NCI-H1048 (cell line): ENCODE data around the gene MPZL3.

ENCODE experiments used
- DNase-seq: peaks from one replicate; lab custom pipeline; 2025; lab: John Stamatoyannopoulos, UW

MPZL3 gene, protein sequence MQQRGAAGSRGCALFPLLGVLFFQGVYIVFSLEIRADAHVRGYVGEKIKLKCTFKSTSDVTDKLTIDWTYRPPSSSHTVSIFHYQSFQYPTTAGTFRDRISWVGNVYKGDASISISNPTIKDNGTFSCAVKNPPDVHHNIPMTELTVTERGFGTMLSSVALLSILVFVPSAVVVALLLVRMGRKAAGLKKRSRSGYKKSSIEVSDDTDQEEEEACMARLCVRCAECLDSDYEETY

DNA sequence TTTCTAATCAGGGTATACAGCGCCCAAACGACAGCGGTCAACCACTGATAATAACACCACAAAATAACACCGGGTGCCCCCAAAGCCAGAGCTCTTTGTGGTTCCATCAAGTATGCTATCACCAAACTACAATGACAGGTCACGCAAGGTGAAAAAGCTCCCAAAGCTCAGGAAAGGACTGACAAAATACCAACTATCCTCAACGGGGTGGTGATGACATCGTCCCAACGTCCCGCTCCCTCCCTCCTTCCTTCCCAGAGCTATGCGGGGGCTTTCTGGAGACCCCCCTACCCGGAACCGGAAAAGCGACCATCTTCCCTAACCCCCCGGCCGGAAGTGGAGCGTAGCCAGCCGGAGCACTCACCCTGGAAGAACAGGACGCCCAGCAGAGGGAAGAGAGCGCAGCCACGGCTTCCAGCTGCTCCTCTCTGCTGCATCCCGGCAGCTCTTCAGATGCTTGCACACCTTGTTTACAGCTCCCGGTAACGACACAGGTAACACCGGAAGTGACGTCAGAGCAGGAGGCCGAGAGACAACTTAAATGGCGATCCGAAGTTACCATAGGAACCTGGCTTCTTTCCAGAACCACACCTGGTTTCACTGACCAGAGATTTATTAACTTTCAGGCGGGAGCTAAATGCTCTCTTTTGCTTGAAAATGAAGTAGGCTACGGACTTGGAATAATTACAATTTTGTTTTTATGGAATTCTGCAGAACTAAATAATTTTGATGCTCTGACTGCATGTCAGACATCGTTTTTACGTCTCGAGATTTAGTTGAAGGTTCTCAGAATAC is at the start of gene MPZL3:
MPZL3 (minus strand) TSS at position 508 of the 795 bp plus-strand sequence; CDS start at position 437, 71 bp downstream.
- DNase-seq, result peak; percentile 65

DNA sequence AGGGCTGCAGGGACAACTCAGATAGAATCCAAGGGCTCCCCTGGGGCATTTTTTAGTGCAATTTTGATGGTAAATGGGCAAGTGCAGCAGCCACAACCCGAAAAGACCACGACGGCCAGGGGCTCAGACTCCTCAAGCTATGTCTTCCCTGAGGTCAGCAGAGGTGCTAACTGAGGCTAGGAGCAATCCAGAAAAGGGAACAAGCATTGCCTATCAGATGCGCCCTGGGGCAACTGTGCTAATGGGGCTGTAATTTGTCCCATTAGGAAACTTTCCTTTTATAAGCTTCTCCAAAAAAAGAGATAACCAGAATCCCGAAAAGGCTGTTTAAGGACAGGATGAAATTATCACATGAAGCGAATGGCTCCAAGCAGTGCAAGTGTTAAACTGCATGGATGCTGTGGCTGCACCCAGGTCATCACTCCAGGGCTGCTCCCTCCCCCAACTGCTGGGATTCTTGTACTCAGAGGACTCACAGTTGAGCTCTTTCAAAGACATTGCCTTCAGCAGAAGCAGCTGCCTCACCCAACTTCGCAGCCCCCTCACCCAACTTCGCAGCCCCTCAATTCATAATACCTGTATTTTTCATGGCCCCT is 49.5 kb upstream of the MPZL3 start:
- no peak for DNase-seq

DNA sequence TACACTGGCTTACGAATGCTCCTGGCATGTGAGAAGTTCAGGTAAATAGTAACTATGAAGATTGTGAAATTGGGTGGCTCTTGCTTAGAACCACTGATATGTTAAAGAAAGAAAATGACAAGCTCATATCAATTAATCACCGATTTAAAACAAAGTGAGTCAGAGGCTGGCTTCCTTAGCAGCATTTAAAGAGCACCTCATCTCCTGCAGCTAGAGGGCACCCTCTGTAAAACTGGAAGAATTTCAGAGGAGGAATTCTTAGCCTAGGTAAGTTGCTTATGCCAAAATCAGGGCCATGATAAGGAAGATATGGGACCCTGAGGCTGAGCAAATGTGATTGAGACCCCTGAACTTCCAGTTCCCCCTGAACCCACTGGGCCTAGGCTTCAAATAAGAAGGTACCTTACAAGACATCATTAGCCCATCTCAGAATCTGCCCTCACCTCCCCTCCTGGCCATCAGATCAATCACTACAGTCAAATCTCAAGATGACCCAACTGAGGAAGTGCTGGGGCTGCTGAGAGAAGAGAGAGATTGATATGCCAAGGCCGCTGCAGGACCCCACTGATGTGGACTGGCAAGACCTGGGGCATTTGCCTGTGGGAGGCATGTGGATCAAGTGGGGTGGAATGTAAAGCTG is 43.8 kb upstream of the MPZL3 start:
- DNase-seq, result no peak

DNA sequence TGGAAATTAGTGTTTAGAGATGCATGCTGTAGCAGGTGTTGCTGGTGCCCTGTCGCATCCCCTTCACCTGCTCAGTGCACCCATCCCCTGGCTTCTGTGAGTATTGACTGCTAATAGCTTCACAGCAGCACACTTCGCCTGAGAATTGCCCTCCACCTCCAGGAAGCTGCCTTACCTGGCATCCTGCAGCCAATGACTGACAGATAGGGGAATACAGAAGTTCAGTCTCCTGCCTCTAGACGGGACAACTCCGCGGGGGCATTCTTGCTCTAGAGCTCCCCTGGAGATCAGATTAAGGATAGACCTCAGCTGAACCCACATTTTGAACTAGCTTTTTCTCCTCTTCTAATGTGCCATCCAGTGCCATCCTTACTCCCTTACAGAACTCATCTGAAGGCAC is 43.0 kb upstream of the MPZL3 start:
- no peak for DNase-seq

DNA sequence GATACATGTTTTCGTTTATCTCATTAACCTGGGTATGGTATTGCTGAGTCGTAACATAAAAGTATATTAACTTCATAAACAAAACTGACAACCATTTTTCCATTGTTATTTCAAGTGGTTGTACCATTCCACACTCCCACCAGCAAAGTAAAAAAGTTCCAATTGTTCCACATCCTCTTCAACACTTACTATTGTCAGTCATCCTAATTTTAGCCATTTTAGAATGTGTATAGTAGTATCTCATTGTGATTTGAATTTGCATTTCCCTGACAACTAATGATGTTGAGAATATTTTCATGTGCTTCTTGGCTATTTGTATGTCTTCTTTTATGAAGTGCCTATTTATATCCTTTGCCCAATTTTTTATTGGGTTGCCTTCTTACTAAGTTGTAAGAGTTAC is 41.9 kb upstream of the MPZL3 start:
- no peak for DNase-seq

DNA sequence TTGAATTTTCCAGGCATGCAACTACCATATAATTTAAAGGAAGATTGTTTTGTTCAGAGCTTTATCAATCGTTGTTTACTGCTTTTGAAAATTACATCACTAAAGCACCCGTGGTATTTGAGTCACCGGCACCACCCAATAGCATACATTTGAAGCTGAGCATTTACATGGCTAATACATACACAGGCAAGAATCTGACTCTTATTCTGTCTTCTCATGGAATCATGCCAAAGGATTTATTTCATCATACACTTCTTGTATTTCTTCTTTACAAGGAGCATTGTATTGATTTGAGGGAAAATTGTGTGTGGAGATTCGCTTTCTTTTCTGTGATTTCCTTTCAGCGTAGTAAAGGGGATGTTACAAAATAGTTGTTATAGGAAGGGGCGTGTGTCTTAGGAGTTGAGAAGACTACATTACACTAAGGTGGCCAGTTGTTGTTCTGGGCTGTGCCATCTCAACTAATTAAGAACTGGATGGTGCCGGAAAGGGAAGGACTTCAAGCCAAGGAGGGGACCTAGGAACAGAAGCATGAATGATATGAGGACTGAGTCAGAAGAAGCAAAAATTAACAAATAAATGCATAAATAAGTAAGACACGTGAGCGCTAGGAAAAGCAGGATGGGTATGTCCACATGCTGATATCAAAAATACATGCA is 39.4 kb upstream of the MPZL3 start:
- no peak for DNase-seq

DNA sequence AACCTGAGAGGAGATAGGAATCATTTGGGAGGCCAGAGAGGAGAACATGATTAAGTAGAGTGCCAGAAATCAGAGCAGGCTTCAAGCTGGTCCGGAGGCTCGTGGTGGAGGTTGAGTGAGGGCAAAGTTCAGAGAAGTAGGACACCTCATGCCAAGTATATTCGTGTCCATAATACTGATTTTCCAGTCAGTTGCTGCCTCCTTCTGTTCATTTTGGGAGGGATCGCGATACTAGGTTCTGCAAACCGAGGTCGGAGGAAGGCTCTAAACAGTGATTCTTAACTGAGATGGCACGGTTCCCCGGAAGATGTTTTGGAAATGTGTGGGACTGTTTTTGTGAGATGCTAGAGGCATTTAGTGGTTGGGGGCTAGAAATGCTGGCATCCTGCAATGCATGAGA is 38.8 kb upstream of the MPZL3 start:
- no peak for DNase-seq

DNA sequence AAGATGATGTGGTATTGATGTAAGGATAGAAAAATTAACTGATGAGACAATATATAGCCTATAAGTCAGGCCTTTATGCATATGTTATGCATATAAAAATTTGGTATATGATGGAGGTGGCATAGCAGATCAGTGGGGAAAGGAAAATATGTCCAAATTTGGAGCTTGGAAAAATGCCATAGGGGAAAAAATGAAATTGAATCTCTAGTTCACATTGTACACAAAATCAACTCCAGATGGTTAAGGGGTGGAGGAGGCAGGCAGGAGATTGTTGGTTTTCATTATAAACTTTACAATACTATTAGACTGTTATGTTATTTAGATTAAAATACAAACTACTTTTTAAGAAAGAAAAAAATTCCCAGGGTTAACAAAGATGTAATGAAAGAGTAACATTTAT is 37.2 kb upstream of the MPZL3 start:
- DNase-seq, result no peak

DNA sequence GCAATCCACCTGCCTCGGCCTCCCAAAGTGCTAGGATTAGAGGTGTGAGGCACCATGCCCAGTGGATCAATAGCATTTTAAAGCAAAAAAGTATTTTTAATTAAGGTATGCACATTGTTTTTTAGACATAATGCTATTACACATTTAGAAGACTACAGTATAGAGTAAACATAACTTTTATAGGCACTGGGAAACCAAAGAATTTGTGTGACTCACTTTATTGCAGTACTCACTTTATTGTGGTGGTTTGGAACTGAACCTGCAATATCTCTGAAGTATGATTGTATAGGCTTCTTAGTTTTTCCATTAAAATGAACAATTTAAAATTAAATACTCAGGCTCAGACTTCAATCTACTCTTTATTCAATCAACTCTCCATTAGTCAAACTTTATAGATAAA is 34.8 kb upstream of the MPZL3 start:
- DNase-seq, result no peak

DNA sequence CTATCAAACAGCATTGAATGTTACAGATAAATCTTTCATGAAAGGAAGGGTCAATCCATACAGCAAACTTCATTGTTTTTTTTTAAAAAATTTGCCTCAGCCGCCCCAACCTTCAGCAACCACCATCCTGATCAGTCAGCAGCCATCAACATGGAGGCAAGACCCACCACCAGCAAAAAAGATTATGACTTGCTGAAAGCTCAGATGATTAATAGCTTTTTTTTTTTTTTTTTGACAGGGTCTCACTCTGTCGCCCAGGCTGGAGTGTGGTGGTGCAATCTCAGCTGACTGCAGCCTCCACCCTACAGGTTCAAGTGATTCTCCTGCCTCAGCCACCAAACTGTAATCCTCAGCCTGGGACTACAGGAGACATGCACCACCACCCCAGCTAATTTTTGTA is 34.4 kb upstream of the MPZL3 start:
- DNase-seq, result no peak

DNA sequence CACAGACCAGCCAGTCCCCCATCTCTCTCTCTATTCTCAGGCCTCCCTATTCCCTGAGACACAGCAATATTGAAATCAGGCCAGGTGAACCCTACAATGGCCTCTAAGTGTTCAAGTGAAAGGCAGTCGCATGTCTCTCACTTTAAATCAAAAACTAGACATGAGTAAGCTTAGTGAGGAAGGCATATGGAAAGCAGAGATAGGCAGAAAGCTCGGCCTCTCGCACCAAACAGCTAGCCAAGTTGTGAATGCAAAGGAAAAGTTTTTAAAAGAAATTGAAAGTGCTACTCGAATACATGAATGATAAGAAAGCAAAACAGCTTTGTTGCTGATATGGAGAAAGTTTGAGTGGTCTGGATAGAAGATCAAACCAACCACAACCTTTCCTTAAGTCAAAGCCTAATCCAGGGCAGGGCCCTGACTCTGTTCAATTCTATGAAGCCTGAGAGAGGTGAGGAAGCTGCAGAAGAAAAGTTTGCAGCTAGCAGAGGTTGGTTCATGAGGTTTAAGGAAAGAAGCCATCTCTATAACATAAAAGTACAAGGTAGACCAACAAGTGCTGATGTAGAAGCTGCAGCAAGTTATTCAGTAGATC is 31.7 kb upstream of the MPZL3 start:
- no peak for DNase-seq

DNA sequence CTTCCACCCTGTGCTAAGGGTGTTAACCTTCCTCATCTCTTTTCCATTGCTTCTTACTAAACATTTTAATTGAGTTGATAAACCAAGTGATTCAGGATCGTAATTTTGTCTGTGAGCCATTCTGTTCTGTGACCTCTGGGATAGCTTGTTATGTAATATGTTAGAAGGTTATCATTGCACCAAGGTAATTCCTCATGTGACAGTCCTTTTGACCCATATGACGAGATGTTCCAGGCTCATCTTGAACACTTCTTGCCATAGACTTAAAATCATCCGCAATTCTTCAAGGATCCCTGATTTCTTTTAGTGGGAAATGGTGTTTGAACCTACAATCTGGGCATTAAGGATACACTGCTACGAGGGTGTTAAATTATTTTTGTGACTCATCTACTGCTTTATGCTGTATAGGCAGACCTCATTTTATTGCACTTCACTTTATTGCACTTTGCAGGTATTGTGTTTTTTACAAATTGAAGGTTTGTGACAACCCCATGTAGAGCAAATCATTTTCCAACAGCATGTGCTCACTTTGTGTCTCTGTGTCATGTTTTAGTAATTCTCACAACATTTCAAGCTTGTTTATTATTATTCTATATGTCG is 31.0 kb upstream of the MPZL3 start:
- DNase-seq, result no peak

DNA sequence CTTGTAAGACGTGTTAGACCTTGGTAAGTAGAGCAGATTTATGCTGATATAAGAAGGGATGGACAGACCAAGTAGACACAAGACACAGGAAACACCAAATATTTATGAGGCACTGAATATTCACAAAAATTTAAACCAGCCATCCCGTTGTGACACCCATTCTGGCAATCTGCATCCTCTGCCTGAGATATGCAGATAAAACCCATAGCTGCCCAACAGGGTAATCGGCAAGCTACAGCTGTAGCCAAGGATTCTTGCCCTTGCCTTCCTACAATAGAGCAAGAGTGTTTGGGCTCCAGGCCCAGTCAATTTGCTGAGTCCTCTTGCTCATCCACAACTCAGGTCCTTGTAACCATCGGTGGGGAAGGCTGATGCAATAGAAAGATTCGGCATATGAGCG is 30.4 kb upstream of the MPZL3 start:
- no peak for DNase-seq

DNA sequence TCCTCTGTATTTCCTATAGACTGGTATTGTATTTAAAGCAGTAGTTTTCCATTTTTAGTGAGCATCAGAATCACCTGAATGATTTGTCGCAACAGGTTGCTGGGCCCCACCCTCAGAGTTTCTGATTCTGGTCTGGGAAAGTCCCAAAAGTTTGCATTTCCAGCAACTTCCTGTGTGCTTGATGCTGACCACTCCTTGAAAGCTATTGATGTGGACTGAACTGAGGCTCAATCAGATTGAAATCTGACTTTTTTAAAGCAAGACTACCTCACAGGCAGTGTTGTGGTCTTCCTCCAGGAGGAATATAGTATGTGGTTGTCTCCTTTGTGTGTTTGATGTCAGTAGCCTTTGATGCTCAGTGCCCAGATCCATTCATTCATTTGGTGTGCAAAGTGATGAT is 29.1 kb upstream of the MPZL3 start:
- DNase-seq, result no peak

DNA sequence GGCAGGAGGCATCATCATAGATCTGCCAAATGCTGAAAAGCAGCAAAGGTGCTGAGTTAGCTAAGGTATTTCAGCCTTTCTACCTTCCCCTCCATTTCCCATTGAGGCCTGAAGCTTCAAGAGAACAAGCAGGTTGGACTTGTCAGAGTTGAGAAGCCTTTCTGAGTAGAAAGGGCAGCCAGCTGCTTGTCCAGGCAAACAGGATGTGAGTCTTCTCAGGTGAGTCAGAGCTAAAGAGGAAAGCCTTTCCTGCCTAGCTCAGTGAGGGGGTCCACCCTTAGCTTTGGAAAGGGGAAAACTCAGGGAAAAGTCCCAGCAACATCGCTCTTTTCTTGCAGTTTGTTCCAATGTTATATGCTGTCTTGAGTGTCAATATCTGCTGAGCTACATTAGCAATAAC is 25.1 kb upstream of the MPZL3 start:
- DNase-seq, result no peak

DNA sequence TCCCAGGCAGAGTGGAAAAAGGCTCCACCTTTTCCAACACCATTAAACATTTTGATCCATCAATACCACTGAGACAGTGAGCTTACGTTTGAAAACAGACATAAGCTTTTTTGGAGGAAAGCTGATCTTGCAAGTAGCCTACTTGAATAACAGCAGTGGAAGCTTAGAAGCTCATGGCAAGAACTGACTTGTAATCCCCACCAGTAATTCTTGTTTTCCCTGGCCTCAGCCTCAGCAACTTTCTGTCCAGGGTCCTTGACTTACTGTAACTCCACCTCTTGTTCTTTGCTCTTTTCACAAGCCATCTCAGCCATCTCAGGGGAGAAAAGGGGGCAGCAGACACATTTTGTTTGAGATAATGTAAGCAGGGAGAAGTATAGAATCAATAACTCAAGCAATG is 24.3 kb upstream of the MPZL3 start:
- DNase-seq, result no peak

DNA sequence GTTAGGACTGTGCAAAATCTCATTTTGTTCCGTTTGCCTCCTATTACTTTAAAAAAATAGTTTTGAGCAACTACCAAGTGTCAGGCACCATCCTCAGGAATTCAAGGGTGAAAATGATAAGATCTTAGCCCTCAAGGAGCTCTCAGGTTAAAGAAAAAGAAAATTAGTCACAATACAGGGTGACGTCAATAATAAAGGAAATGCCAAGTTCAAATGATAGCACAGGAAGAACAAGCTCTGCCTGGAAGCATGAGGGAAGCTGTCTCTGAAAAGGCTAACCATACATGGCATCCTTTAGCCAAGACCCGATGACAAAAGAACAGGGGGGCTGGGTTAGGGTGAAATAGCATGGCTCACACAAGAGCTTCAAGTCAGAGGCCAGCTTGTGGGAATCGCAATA is 23.0 kb upstream of the MPZL3 start:
- no peak for DNase-seq

DNA sequence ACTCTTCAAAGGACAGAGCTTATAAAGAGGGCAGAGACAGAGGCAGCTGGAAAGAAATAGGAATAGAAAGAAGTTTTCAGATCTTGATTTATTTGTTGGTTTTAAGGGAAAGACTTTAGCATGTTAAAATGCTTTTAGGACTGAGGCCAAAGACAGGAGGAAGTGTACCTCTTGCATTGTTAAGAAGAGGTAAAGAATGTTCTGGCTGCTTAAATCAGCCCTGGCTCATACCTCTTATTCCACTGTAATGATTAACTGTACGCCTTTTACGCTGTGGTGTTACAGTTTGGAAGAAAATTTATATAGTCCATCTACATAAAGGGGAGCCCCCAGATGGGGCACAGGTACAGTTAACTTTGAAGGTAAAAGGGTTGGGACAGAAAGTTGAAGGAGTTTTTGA is 22.0 kb upstream of the MPZL3 start:
- DNase-seq, result no peak

DNA sequence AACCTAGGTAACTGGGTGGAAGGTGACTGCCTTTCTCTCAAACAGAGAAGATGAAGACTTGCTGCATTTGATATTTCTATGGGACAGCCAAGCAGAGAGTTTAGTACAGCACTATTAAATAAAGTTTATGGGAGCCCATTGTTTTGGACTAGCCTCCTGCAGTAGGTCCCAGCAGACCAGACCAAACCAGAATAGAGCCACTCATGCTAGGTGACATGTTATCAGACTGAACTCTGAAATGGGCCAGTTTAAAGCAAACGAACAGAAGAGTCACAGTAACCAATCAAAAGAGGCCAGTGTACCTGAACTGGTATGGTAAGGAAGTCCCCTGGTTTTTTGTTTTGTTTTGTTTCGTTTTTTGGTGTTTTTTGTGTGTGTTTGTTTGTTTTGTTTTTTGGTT is 19.8 kb upstream of the MPZL3 start:
- no peak for DNase-seq

DNA sequence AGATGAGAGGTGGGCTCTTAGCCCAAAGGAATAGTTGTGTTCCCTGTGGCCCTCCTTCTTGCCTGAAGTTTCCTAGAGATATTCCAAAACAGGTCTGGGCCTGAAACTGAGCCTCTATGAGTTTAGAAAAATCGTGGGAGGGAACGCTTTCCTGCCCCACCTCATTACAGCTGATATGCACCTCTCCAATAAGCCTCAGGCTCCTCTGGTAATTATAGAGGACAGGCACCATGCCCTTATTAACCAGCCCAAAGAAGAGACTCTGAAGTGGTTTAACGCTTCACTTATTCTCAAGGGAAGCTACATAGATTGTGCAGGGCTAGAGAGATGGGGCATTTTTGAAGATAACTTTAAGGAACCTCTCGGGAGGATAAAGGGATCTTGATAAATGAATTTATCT is 15.3 kb upstream of the MPZL3 start:
- no peak for DNase-seq

DNA sequence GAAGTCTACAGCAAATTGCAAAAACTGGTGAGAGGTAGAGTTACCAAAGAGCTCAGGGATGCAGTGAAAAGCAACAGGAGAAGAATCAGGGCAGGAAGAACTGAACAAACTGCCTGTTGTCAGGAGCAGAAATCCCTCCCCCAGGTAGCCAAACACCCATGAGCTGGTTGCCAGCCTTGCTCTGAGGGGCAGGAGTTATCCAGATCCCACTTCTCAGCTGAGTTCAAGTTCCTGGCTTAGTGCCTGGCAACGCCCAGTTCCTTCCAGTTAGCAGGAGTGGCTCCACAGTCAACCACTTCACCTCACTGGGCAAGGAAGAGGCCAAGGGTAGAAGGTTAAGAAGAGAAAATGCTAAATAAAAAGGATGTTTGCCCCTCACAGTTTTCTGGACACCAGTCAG is 13.8 kb upstream of the MPZL3 start:
- DNase-seq, result no peak
